ENCODE measurements around the gene FBF1. TPM values are rescaled to one million over a fixed set of nuclear protein-coding genes. Genes with fewer than 3 reads are reported as not detected.

The FBF1 gene
- total and polyA plus RNA-seq, 9 of the 15 experiments (the other 6 are each of a cell fraction or from before 2014, with no cell fraction given), result 0.46 to 14.9 (median 7.5) TPM

GRCh38 chr17:75880266-75880665 lies 60.6 kb downstream of the FBF1 start (continued):
- no peak for TF ChIP-seq MYBL2 (IDR thresholded peaks at IDR 0.05; ENCODE audit: low read depth)
- no peak for TF ChIP-seq MYBL2 (CRISPR knock-in tag; IDR thresholded peaks at IDR 0.05; ENCODE audit: borderline replicate concordance)
- no peak for TF ChIP-seq ELF1 (tag; IDR thresholded peaks at IDR 0.05)
- TF ChIP-seq ZBTB12 (CRISPR knock-in tag; IDR thresholded peaks at IDR 0.05), result no peak

GRCh38 chr17:75878174-75878998 lies 62.5 kb downstream of the FBF1 start, which contains the start of gene TRIM47:
TSS of gene TRIM47 (minus strand) at chr17:75878581. CDS start at chr17:75878548, 33 bp downstream.
- H3K36me3 ChIP-seq (ENCODE audit: control insufficient read depth, insufficient read depth, low read length), result no peaks in the 10 kb centered on the region
- H4K20me1 ChIP-seq (replicated peaks; ENCODE audit: control insufficient read depth, insufficient read depth, low read length), result no peaks in the 10 kb centered on the region
- intact Hi-C loops (cut with micrococcal nuclease) (no loop called here), in situ Hi-C loops (cut with MboI) (no loop called here)
- CTCF ChIA-PET (ENCODE audit: low intra/inter-chr PET ratio), result no interaction called here
- H3K4me2 ChIP-seq (ENCODE audit: insufficient read depth, low read length), result peak within 1 kb of the TSS; percentile 76
- WGBS (ENCODE audit: insufficient coverage, low coverage, missing lambda C conversion rate), result 13% methylated on average over 40 of the region's 87 CpGs
- peaks cover 3 to 61% of the 10 kb centered on the region in 2 experiments; a peak in 3 of 5 replicates for H3K4me1 ChIP-seq (replicated peaks in 1 of 2; ENCODE audit: control insufficient read depth in 2 of 2, insufficient read depth in 2 of 2, low read length in 2 of 2)
- no peaks in the 10 kb centered on the region for H3K9me1 ChIP-seq (ENCODE audit: control insufficient read depth, insufficient read depth, low read length)
- H3K27me3 ChIP-seq (ENCODE audit: control insufficient read depth in 2 of 2, insufficient read depth in 2 of 2, low read length in 2 of 2), result no peaks in the 10 kb centered on the region
- peak within 1 kb of the TSS; percentile 58 to 93 for H3K9ac ChIP-seq (ENCODE audit: insufficient read depth in 1 of 2, low read depth in 2 of 2, low read length in 2 of 2)
- peak; percentile 73 to 91 (median 86) for DNase-seq (ENCODE audit: extremely low read depth in 1 of 4, low spot score in 3 of 4)
- BruUV-seq (replicated peaks), result no TSS peak
- peak; percentile 90 for ATAC-seq
- POLR2A ChIA-PET, result interaction anchor here (0.6 to 15.8 kb wide), 9 partner anchors 14 to 393 kb away, joined by 3 to 169 read pairs (median 4); partner anchors contain the start of gene TRIM65
- H3K27ac ChIP-seq (ENCODE audit: extremely low read depth, low read depth, low read length), result peak within 1 kb of the TSS; percentile 44; the same call in 1 of the 3 replicates
- H3K4me3 ChIP-seq, result peak within 1 kb of the TSS; percentile 45
- peak within 1 kb of the TSS; percentile 97 for H2AFZ ChIP-seq (ENCODE audit: low read depth, low read length)
- no peaks in the 10 kb centered on the region for H3K79me2 ChIP-seq (ENCODE audit: control insufficient read depth, insufficient read depth, low read length)
- no peaks in the 10 kb centered on the region for H3K9me3 ChIP-seq (replicated peaks; ENCODE audit: control insufficient read depth, insufficient read depth, low read depth, low read length)
- FAIRE-seq, result peak; percentile 73
- TF ChIP-seq GMEB1 (CRISPR knock-in tag; IDR thresholded peaks at IDR 0.05), result no peak
- TF ChIP-seq PML (IDR thresholded peaks at IDR 0.05; ENCODE audit: low read length), result no peak
- no peak for TF ChIP-seq HNRNPLL (IDR thresholded peaks at IDR 0.05; ENCODE audit: low read depth, low read length, poor library complexity, severe bottlenecking)
- 0 out of 2 replicates have a peak, but pooled peaks have one; percentile 40 for TF ChIP-seq NR1H2 (CRISPR knock-in tag; IDR thresholded peaks at IDR 0.05)
- TF ChIP-seq BRD4 (IDR thresholded peaks at IDR 0.05), result no peak
- TF ChIP-seq EP300 (IDR thresholded peaks at IDR 0.05; ENCODE audit: low read length), result no peak
- TF ChIP-seq SIN3B (IDR thresholded peaks at IDR 0.05; ENCODE audit: low read depth), result no peak
- no peak for TF ChIP-seq SMAD3 (CRISPR knock-in tag; conservative IDR thresholded peaks at IDR 0.05)
- no peak for TF ChIP-seq NUFIP1 (IDR thresholded peaks at IDR 0.05; ENCODE audit: partially characterized antibody)
- TF ChIP-seq ZNF239 (CRISPR knock-in tag; IDR thresholded peaks at IDR 0.05), result no peak
- no peak for TF ChIP-seq HMG20A (CRISPR knock-in tag; conservative IDR thresholded peaks at IDR 0.05)
- TF ChIP-seq YBX1 (IDR thresholded peaks at IDR 0.05), result no peak
- TF ChIP-seq ZEB2 (IDR thresholded peaks at IDR 0.05), result no peak
- peak; percentile 7 to 44 for TF ChIP-seq E2F6 (IDR thresholded peaks at IDR 0.05; ENCODE audit: borderline replicate concordance in 1 of 2, extremely low read depth in 1 of 2, insufficient read depth in 1 of 2, insufficient read length in 1 of 2, low read depth in 1 of 2, low read length in 1 of 2, poor library complexity in 1 of 2, severe bottlenecking in 1 of 2)
